Measurements from ENCODE around the gene WSCD2. TPM values are rescaled to one million over a fixed set of nuclear protein-coding genes. Genes with fewer than 3 reads are reported as not detected.

The WSCD2 gene
- polyA plus RNA-seq, 1 donor (not counting 4 experiments of a cell fraction or from before 2014, with no cell fraction given): not detected

DNA sequence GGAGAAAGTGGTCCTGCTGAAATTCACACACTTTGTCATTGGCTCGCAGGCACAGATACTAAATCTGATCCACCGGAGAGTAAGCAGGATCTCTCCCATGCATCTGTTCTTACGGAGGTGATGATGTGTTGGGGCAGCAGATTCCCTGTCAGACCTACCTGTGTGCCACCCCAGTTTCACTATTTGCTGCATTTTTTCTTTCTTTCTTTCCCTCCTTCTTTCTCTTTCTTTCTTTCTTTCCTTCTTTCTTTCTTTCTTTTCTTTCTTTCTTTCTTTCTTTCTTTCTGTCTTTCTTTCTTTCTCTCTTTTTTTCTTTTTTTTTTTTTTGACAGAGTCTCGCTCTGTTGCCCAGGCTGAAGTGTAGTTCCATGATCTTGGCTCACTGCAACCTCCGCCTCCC is 37.4 kb downstream of the WSCD2 start:
- no peaks in the 10 kb centered on the region for H4K20me1 ChIP-seq (ENCODE audit: control insufficient read depth, extremely low read depth, insufficient read depth, low read length)
- H3K27ac ChIP-seq (ENCODE audit: control insufficient read depth, insufficient read depth, low read length): no peak overlapping the region
- no peaks in the 10 kb centered on the region for H3K9me3 ChIP-seq (ENCODE audit: control insufficient read depth, low read depth, low read length)
- H3K4me2 ChIP-seq (ENCODE audit: control insufficient read depth, extremely low read depth, insufficient read depth, low read depth, low read length): no peak overlapping the region
- DNase-seq (ENCODE audit: low read depth, low spot score): no peak
- no peaks in the 10 kb centered on the region for H3K79me2 ChIP-seq (ENCODE audit: control insufficient read depth, insufficient read depth, low read length)
- no peak overlapping the region for H3K4me3 ChIP-seq (ENCODE audit: control insufficient read depth in 2 of 3, extremely low read depth in 1 of 3, insufficient read depth in 2 of 3, low read depth in 1 of 3, low read length in 3 of 3)
- no peak overlapping the region for H2AFZ ChIP-seq (ENCODE audit: control insufficient read depth, low read length)
- dilution Hi-C loops (cut with MboI; ENCODE audit: extremely low pct_ligation_motif_present, low sequenced_read_pairs): no loop called here
- H3K9ac ChIP-seq (ENCODE audit: control insufficient read depth, extremely low read depth, insufficient read depth, low read length): no peak overlapping the region
- no peaks in the 10 kb centered on the region for H3K36me3 ChIP-seq (ENCODE audit: control insufficient read depth in 2 of 2, extremely low read depth in 1 of 2, insufficient read depth in 2 of 2, low read length in 2 of 2)
- FAIRE-seq: no peak
- no peaks in the 10 kb centered on the region for H3K27me3 ChIP-seq (ENCODE audit: control insufficient read depth, extremely low read depth, insufficient read depth, low read length)
- H3K4me1 ChIP-seq (ENCODE audit: control insufficient read depth, extremely low read depth, insufficient read depth, low read length): no peaks in the 10 kb centered on the region
- TF ChIP-seq, protein P1, sequence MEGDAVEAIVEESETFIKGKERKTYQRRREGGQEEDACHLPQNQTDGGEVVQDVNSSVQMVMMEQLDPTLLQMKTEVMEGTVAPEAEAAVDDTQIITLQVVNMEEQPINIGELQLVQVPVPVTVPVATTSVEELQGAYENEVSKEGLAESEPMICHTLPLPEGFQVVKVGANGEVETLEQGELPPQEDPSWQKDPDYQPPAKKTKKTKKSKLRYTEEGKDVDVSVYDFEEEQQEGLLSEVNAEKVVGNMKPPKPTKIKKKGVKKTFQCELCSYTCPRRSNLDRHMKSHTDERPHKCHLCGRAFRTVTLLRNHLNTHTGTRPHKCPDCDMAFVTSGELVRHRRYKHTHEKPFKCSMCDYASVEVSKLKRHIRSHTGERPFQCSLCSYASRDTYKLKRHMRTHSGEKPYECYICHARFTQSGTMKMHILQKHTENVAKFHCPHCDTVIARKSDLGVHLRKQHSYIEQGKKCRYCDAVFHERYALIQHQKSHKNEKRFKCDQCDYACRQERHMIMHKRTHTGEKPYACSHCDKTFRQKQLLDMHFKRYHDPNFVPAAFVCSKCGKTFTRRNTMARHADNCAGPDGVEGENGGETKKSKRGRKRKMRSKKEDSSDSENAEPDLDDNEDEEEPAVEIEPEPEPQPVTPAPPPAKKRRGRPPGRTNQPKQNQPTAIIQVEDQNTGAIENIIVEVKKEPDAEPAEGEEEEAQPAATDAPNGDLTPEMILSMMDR (optimal IDR thresholded peaks at IDR 0.05 in 1 of 3, IDR thresholded peaks at IDR 0.05 in 1 of 3, conservative IDR thresholded peaks at IDR 0.05 in 1 of 3; ENCODE audit: extremely low read depth in 1 of 3, insufficient read depth in 2 of 3, low read length in 3 of 3): no peak
- TF ChIP-seq EZH2 (IDR thresholded peaks at IDR 0.05; ENCODE audit: low read length): no peak
- no peaks in the 10 kb centered on the region for H3K9me1 ChIP-seq (ENCODE audit: control insufficient read depth, extremely low read depth, insufficient read depth, low read length)

DNA sequence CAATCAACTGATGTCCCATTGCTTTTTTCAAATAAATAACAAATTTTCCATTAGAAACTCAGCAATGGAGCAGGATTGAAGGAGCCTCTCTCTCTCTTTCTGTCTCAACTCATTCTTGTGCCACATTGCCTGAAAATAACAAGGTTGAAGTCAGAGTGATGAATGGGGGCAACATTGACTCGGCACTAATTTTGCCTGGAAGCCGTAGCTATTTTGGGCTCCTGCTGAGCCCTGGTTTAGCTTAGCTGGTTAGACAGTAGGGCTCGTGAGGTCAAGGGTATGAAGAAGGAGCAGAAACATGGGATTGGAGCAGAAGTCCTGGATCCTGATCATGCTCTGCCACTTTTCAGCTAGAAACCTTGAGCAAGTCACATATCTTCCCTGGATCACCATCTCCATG is 38.9 kb downstream of the WSCD2 start:
- Histone ChIP-seq H3K36me3 (ENCODE audit: control insufficient read depth in 2 of 2, extremely low read depth in 1 of 2, insufficient read depth in 2 of 2, low read length in 2 of 2) (no peaks in the 10 kb centered on the region), H3K4me1 (ENCODE audit: control insufficient read depth, extremely low read depth, insufficient read depth, low read length) (no peaks in the 10 kb centered on the region), H2AFZ (ENCODE audit: control insufficient read depth, low read length) (no peak overlapping the region), H4K20me1 (ENCODE audit: control insufficient read depth, extremely low read depth, insufficient read depth, low read length) (no peaks in the 10 kb centered on the region), H3K27ac (ENCODE audit: control insufficient read depth, insufficient read depth, low read length) (no peak overlapping the region), H3K9ac (ENCODE audit: control insufficient read depth, extremely low read depth, insufficient read depth, low read length) (no peak overlapping the region), H3K4me3 (ENCODE audit: control insufficient read depth in 2 of 3, extremely low read depth in 1 of 3, insufficient read depth in 2 of 3, low read depth in 1 of 3, low read length in 3 of 3) (no peak overlapping the region), H3K4me2 (ENCODE audit: control insufficient read depth, extremely low read depth, insufficient read depth, low read depth, low read length) (no peak overlapping the region), H3K9me3 (ENCODE audit: control insufficient read depth, low read depth, low read length) (no peaks in the 10 kb centered on the region), H3K27me3 (ENCODE audit: control insufficient read depth, extremely low read depth, insufficient read depth, low read length) (no peaks in the 10 kb centered on the region), H3K9me1 (ENCODE audit: control insufficient read depth, extremely low read depth, insufficient read depth, low read length) (no peaks in the 10 kb centered on the region), H3K79me2 (ENCODE audit: control insufficient read depth, insufficient read depth, low read length) (no peaks in the 10 kb centered on the region)
- no peak for DNase-seq (ENCODE audit: low read depth, low spot score)
- no peak for FAIRE-seq
- dilution Hi-C loops (cut with MboI; ENCODE audit: extremely low pct_ligation_motif_present, low sequenced_read_pairs): no loop called here
- no peak for TF ChIP-seq EZH2 (IDR thresholded peaks at IDR 0.05; ENCODE audit: low read length)
- TF ChIP-seq, protein P1 (optimal IDR thresholded peaks at IDR 0.05 in 1 of 3, IDR thresholded peaks at IDR 0.05 in 1 of 3, conservative IDR thresholded peaks at IDR 0.05 in 1 of 3; ENCODE audit: extremely low read depth in 1 of 3, insufficient read depth in 2 of 3, low read length in 3 of 3): no peak
